Measurements from ENCODE around the gene ZBTB11. TPM values are rescaled to one million over a fixed set of nuclear protein-coding genes. Genes with fewer than 3 reads are reported as not detected.

Gene ZBTB11
- 10 to 100 TPM; 22.1 to 34.2 (median 26.7) TPM for total RNA-seq

- intact Hi-C loops (cut with DNase I; ENCODE audit: low total_unique reads) = no loop called here
Observed at GRCh38 chr3:101676765-101677435, at the start of gene ZBTB11. Gene ZBTB11 (minus strand): TSS chr3:101677132. CDS start chr3:101676914, 218 bp downstream.

GRCh38 chr3:101725890-101726275 is 49.0 kb upstream of the ZBTB11 start:
- intact Hi-C loops (cut with DNase I; ENCODE audit: low total_unique reads) = no loop called here

More at GRCh38 chr3:101676765-101677435, at the start of gene ZBTB11:
- no peak for TF ChIP-seq POLR2A (IDR thresholded peaks at IDR 0.05)
- no peak for TF ChIP-seq CTCF (IDR thresholded peaks at IDR 0.05)
- 0% methylated on average over 39 to 40 of the region's 57 CpGs for WGBS, 2 donors
- peak within 1 kb of the TSS; percentile 100 for H3K4me3 ChIP-seq (ENCODE audit: low read depth, poor library complexity, severe bottlenecking)
- DNase-seq (ENCODE audit: low spot score in 2 of 2) = peak; percentile 100

GRCh38 chr3:101725194-101725889 is 48.4 kb upstream of the ZBTB11 start:
- peak in 1 of 2 donors; percentile 42 for DNase-seq (ENCODE audit: low spot score in 2 of 2)
- peak overlapping the region; percentile 85 for H3K4me3 ChIP-seq (ENCODE audit: low read depth, poor library complexity, severe bottlenecking)
- intact Hi-C loops (cut with DNase I; ENCODE audit: low total_unique reads) = no loop called here
- TF ChIP-seq CTCF (IDR thresholded peaks at IDR 0.05) = no peak
- TF ChIP-seq POLR2A (IDR thresholded peaks at IDR 0.05) = no peak
- WGBS, 2 donors = 1 to 2% methylated on average over 21 of the region's 21 CpGs

More at GRCh38 chr3:101725890-101726275, 49.0 kb upstream of the ZBTB11 start:
- no peak for DNase-seq (ENCODE audit: low spot score in 2 of 2)
- peak overlapping the region; percentile 85 for H3K4me3 ChIP-seq (ENCODE audit: low read depth, poor library complexity, severe bottlenecking)
- TF ChIP-seq POLR2A (IDR thresholded peaks at IDR 0.05) (no peak), CTCF (IDR thresholded peaks at IDR 0.05) (no peak)
- WGBS, 2 donors = 36 to 45% methylated on average over 3 of the region's 3 CpGs

GRCh38 chr3:101724329-101725193 is 47.6 kb upstream of the ZBTB11 start, which contains the start of gene CEP97:
Gene CEP97 (plus strand): TSS chr3:101724614. CDS start chr3:101724677, 63 bp downstream.
- TF ChIP-seq CTCF (IDR thresholded peaks at IDR 0.05) = no peak
- intact Hi-C loops (cut with DNase I; ENCODE audit: low total_unique reads) = no loop called here
- 0% methylated on average over 35 to 49 of the region's 49 CpGs for WGBS, 2 donors
- peak; percentile 91 to 97 for DNase-seq (ENCODE audit: low spot score in 2 of 2)
- peak within 1 kb of the TSS; percentile 85 for H3K4me3 ChIP-seq (ENCODE audit: low read depth, poor library complexity, severe bottlenecking)

- DNase-seq (ENCODE audit: low spot score in 2 of 2) = no peak
- WGBS, 2 donors = 79 to 85% methylated on average over 7 of the region's 7 CpGs
- H3K4me3 ChIP-seq (ENCODE audit: low read depth, poor library complexity, severe bottlenecking) = no peak overlapping the region
- intact Hi-C loops (cut with DNase I; ENCODE audit: low total_unique reads) = no loop called here
- TF ChIP-seq POLR2A (IDR thresholded peaks at IDR 0.05) = no peak
- TF ChIP-seq CTCF (IDR thresholded peaks at IDR 0.05) = no peak
Observed at GRCh38 chr3:101722394-101723173, 45.7 kb upstream of the ZBTB11 start.

Data from lower leg skin (tissue), 4 donors.